Heart left ventricle (tissue), 13 donors: ENCODE data around the gene ZNF366.

ENCODE experiments used
- CTCF ChIP-seq, 12 donors: fragments of 200-600 bp; sonication (generic) in 4 of 12; IDR thresholded peaks; one replicate each; pipeline versions ENCODE4 v1.5.0 to v1.8.0; 2018 to 2022; ENCODE audit warnings: antibody characterized with exemption in 12 of 12, mild to moderate bottlenecking in 5 of 12
- POLR2A ChIP-seq, 2 donors: fragments of 450-650 bp; IDR thresholded peaks; one replicate each; pipeline ENCODE4 v1.6.1; 2017; ENCODE audit warnings: antibody characterized with exemption in 2 of 2, mild to moderate bottlenecking in 2 of 2, moderate library complexity in 2 of 2
- donor health status: ischemic (EF 13 %, LVEDD 7.1; RV severe dilation, severe dysfunction).
- donor health status: DM: no; HTN: yes; CAD: no.
- donor health status: DM: no; HTN: no; CAD: no.
- donor health status: ischemic (EF 25% LVEDD 6.9; RV normal size, moderate dysfunction).
- donor health status: ischemic (EF 25% LVEDD 5.7; RV mildly dilated, moderate dysfunction).
- donor health status: ischemic (EF 35%, LVEDD 5.7; RV mildly dilated, moderate dysfunction).
- donor health status: nonischemic (EF 11% LVEDD 7.7; RV severe dilation, severe dysfunction).
- donor health status: DM: yes; HTN: yes; CAD: no.
- donor health status: PGD.
- donor health status: ischemic (EF 29% LVEDD 5.4; RV normal size, mild dysfunction).
- donor health status: nonischemic (EF 23%, LVEDD 6.1; RV moderate dilation, normal function).

GRCh38 chr5:72410688-72411295 lies 96.4 kb downstream of the ZNF366 start:
- TF ChIP-seq CTCF (IDR thresholded peaks at IDR 0.05), result no peak
- no peak for TF ChIP-seq POLR2A (IDR thresholded peaks at IDR 0.05)
